Measurements from ENCODE around the gene IRAK1.
A peak's percentile ranks its signal among the peaks of the same experiment; 100 is the strongest.

The IRAK1 gene

GRCh38 chrX:153973127-153974002 is 46.3 kb downstream of the IRAK1 start:
- POLR2A ChIA-PET: interaction anchor here (0.8 to 4.6 kb wide), 10 partner anchors 8 to 50 kb away, joined by 3 to 67 read pairs (median 8); partner anchors contain the start of gene NAA10
- peak overlapping the region; percentile 99 for H3K27ac ChIP-seq (ENCODE audit: extremely low read depth, low read depth, low read length)
- TF ChIP-seq ATF2 (tag by site-specific recombination; IDR thresholded peaks at IDR 0.05; ENCODE audit: low read depth) (no peak), ZFP41 (tag by site-specific recombination; IDR thresholded peaks at IDR 0.05; ENCODE audit: borderline replicate concordance) (no peak), ZBTB21 (tag by site-specific recombination; IDR thresholded peaks at IDR 0.05) (no peak), SALL2 (tag by site-specific recombination; IDR thresholded peaks at IDR 0.05; ENCODE audit: borderline replicate concordance) (no peak), ZNF768 (tag by site-specific recombination; IDR thresholded peaks at IDR 0.05) (no peak), WT1 (tag by site-specific recombination; IDR thresholded peaks at IDR 0.05) (peak; percentile 50; the same call in 1 of the 2 replicates), ZBTB1 (tag by site-specific recombination; IDR thresholded peaks at IDR 0.05) (no peak), ZNF658 (tag by site-specific recombination; IDR thresholded peaks at IDR 0.05) (no peak), ZNF670 (tag by site-specific recombination; IDR thresholded peaks at IDR 0.05; ENCODE audit: low read depth) (no peak), ZNF473 (tag by site-specific recombination; IDR thresholded peaks at IDR 0.05) (no peak), HOXC10 (CRISPR knock-in tag; IDR thresholded peaks at IDR 0.05) (no peak), ZNF596 (tag by site-specific recombination; IDR thresholded peaks at IDR 0.05) (no peak), ZNF776 (tag by site-specific recombination; IDR thresholded peaks at IDR 0.05; ENCODE audit: borderline replicate concordance) (no peak), ZNF114 (tag by site-specific recombination; IDR thresholded peaks at IDR 0.05) (no peak), ZNF19 (tag by site-specific recombination; IDR thresholded peaks at IDR 0.05; ENCODE audit: low read depth) (no peak), ZNF391 (tag by site-specific recombination; IDR thresholded peaks at IDR 0.05; ENCODE audit: borderline replicate concordance, low read depth) (no peak), ZNF121 (tag by site-specific recombination; IDR thresholded peaks at IDR 0.05) (peak; percentile 100), ZNF221 (tag by site-specific recombination; IDR thresholded peaks at IDR 0.05; ENCODE audit: borderline replicate concordance) (no peak), SETDB1 (IDR thresholded peaks at IDR 0.05; ENCODE audit: insufficient read length, low read length) (no peak), ZNF549 (tag by site-specific recombination; IDR thresholded peaks at IDR 0.05) (no peak), ZNF202 (tag by site-specific recombination; IDR thresholded peaks at IDR 0.05; ENCODE audit: borderline replicate concordance) (no peak), ZNF791 (tag by site-specific recombination; IDR thresholded peaks at IDR 0.05) (no peak), ZNF362 (tag by site-specific recombination; IDR thresholded peaks at IDR 0.05) (no peak), ZNF211 (tag by site-specific recombination; IDR thresholded peaks at IDR 0.05; ENCODE audit: low read depth) (no peak), ZNF2 (tag by site-specific recombination; IDR thresholded peaks at IDR 0.05) (peak; percentile 13; the same call in 1 of the 2 replicates), MZF1 (tag by site-specific recombination; IDR thresholded peaks at IDR 0.05; ENCODE audit: borderline replicate concordance) (no peak), ZNF133 (tag by site-specific recombination; IDR thresholded peaks at IDR 0.05) (no peak), PRDM10 (tag by site-specific recombination; IDR thresholded peaks at IDR 0.05) (no peak; the same call in 1 of the 2 replicates), ZXDB (tag by site-specific recombination; IDR thresholded peaks at IDR 0.05) (no peak), HIC1 (tag by site-specific recombination; IDR thresholded peaks at IDR 0.05) (peak; percentile 37; the same call in 1 of the 2 replicates)

More at GRCh38 chrX:153973127-153974002, 46.3 kb downstream of the IRAK1 start:
- Histone ChIP-seq H3K9me3 (ENCODE audit: control insufficient read depth, insufficient read depth, low read depth, low read length) (no peaks in the 10 kb centered on the region), H3K4me3 (ENCODE audit: low read depth, low read length) (peak overlapping the region; percentile 95), H3K4me1 (ENCODE audit: control insufficient read depth, insufficient read depth, low read length) (peaks cover 6% of the 10 kb centered on the region), H3K36me3 (ENCODE audit: control insufficient read depth in 2 of 2, insufficient read depth in 1 of 2, low read length in 2 of 2) (peaks cover 0 to 4% of the 10 kb centered on the region in 2 experiments; a peak in 1 of 3 replicates)
- CTCF ChIA-PET: interaction anchor here (0.7 to 2.2 kb wide), 3 partner anchors 9 to 31 kb away, joined by 3 to 5 read pairs (median 3); no protein-coding TSS in a partner anchor
